ENCODE measurements around the gene EXOC3L1. TPM values are rescaled to one million over a fixed set of nuclear protein-coding genes. Genes with fewer than 3 reads are reported as not detected.

Gene EXOC3L1
- total RNA-seq, 2 experiments from 2014 or later = 0.23 TPM; not detected in 1

DNA sequence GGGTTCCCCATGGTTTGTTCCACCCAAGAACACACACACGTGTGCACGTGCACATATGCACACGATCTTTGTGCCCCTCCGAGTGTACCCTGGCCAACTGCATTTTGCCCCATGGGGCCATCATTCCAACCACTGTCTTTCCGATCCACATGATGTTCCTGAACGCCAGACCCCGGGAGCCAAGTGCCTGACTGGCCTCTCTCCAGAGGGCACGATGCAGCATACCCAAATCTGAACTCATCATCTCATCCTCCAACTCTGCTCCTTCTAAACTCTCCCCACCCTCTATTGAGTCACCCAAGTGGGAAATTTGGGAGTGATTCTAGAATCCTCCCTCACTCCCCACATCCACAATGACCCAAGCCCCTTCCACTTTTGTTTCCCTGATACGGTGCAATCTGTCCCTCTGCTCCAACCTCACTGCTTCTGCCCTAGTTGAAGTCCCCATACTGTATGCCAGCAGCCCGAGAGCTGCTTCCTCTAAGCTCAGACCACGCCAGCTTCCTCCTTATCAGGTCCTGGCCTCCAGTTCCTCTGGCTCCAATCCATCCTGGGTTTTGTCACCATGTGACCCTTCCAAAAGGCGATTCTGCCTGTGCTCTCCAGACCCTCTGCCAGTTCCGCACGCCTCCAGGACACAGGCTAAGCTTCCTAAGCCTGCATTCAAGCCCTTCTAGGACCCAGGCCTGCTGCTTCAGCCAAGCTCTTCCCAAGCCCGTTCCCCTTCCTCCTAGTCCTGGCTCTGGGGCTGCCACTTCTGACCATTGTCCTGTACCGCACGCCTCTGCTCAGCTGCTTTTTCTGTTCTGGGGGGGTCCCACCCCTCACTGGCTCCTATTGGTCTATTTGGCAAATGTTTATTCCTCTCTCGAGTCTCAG is 26.9 kb upstream of the EXOC3L1 start:
- Mint-ChIP-seq H3K27me3 (no peaks in the 10 kb centered on the region), H3K4me3 (no peak overlapping the region), H3K4me1 (ENCODE audit: low read depth) (no peaks in the 10 kb centered on the region), H3K36me3 (ENCODE audit: low read depth) (no peaks in the 10 kb centered on the region), H3K27ac (no peak overlapping the region), H3K9me3 (no peaks in the 10 kb centered on the region)
- intact Hi-C loops (cut with micrococcal nuclease) = no loop called here
- DNase-seq (no peak), ATAC-seq (no peak)
- TF ChIP-seq CTCF (IDR thresholded peaks at IDR 0.05) = no peak
- ChIA-PET CTCF (interaction anchor here (2.3 kb wide), 1 partner anchor 19 kb away, joined by 8 read pairs; no protein-coding TSS in a partner anchor), POLR2A (interaction anchor here (1.2 to 1.5 kb wide), 3 partner anchors 10 to 27 kb away, joined by 3 to 5 read pairs (median 4); partner anchors contain the start of gene TMEM208)

DNA sequence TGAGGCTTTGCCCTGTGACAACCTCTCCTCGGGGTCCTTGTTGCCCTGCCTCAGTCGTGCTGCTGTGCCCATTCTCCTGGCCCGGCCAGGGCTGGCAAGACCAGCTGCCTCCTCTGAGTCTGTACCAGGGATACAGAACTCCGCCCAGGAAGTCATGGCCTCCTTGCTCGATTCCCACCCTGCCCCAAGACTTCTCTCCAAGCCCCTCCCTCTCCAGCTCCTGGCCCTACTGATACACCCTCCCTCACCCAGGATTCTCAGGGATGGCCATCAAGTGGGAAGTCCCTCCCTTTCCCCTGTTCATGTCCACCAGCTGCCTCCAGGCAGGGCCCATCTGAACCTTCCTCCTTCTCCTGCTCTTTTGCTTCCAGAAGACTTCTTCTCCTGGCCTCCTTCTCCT is 25.8 kb upstream of the EXOC3L1 start:
- no peaks in the 10 kb centered on the region for H3K36me3 Mint-ChIP-seq (ENCODE audit: low read depth)
- no peak overlapping the region for H3K27ac Mint-ChIP-seq
- H3K9me3 Mint-ChIP-seq = no peaks in the 10 kb centered on the region
- DNase-seq (no peak), ATAC-seq (no peak)
- no peaks in the 10 kb centered on the region for H3K27me3 Mint-ChIP-seq
- ChIA-PET POLR2A (no interaction called here), CTCF (no interaction called here)
- intact Hi-C loops (cut with micrococcal nuclease) = no loop called here
- no peak for TF ChIP-seq CTCF (IDR thresholded peaks at IDR 0.05)
- H3K4me3 Mint-ChIP-seq = no peak overlapping the region
- no peaks in the 10 kb centered on the region for H3K4me1 Mint-ChIP-seq (ENCODE audit: low read depth)

DNA sequence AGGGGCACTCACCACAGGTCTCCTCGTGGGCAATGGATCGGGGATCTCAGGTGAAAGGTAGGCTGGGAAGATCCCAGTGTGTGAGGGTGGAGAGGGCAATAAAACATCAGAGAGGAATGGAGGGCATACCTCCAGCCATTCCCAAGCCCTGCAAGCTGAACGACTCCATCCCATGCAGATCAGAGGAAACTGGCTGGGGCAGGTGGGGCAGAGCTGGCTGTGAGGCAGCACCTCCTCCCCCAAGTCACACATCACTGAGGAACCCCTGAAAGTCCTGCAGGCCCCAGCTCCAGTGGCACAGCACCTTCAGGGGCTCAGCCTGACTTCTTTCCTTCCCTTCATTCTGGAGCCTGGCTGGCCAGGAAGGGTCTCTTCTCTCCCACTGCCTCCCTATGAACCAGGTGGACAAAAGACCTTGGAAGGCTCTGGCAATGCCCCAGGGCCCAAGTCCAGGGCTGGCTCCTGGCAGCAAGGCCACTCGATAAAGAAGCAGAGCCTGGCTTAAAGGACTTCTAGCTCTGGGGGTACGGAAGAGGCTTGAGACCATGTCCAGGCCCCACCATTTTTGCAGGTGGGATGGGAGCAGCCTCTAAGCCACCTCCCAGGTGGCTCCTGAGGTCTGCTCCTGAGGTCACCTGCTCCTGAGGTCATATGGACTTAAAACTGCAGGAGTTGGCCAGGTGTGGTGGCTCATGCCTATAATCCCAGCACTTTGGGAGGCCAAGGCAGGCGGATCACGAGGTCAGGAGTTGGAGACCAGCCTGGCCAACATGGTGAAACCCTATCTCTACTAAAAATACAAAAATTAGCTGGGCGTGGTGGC is 23.5 kb upstream of the EXOC3L1 start:
- intact Hi-C loops (cut with micrococcal nuclease) = no loop called here
- DNase-seq (no peak), ATAC-seq (no peak)
- ChIA-PET CTCF (interaction anchor here (1.5 to 4.1 kb wide), 2 partner anchors 15 to 28 kb away, joined by 3 to 15 read pairs; partner anchors contain the start of gene ELMO3), POLR2A (interaction anchor here (1.8 to 1.9 kb wide), 2 partner anchors 9 to 12 kb away, joined by 4 to 5 read pairs; no protein-coding TSS in a partner anchor)
- no peaks in the 10 kb centered on the region for H3K27me3 Mint-ChIP-seq
- H3K4me3 Mint-ChIP-seq = no peak overlapping the region
- no peaks in the 10 kb centered on the region for H3K9me3 Mint-ChIP-seq
- no peaks in the 10 kb centered on the region for H3K36me3 Mint-ChIP-seq (ENCODE audit: low read depth)
- no peaks in the 10 kb centered on the region for H3K4me1 Mint-ChIP-seq (ENCODE audit: low read depth)
- no peak overlapping the region for H3K27ac Mint-ChIP-seq
- TF ChIP-seq CTCF (IDR thresholded peaks at IDR 0.05) = no peak

- Mint-ChIP-seq H3K9me3 (no peaks in the 10 kb centered on the region), H3K27ac (no peak overlapping the region), H3K4me1 (ENCODE audit: low read depth) (no peaks in the 10 kb centered on the region), H3K4me3 (no peak overlapping the region), H3K36me3 (ENCODE audit: low read depth) (no peaks in the 10 kb centered on the region), H3K27me3 (no peaks in the 10 kb centered on the region)
- intact Hi-C loops (cut with micrococcal nuclease) = no loop called here
- ChIA-PET CTCF (interaction anchor here (4.1 kb wide), 1 partner anchor 15 kb away, joined by 15 read pairs; the partner anchor contains the start of gene ELMO3), POLR2A (interaction anchor here (1.3 to 1.9 kb wide), 3 partner anchors 8 to 15 kb away, joined by 4 to 6 read pairs (median 5); no protein-coding TSS in a partner anchor)
- no peak for DNase-seq
- no peak for TF ChIP-seq CTCF (IDR thresholded peaks at IDR 0.05)
- no peak for ATAC-seq
Measured at GRCh38 chr16:67212766-67213165, 22.8 kb upstream of the EXOC3L1 start.
